ENCODE measurements around the gene NR2F1. TPM values are rescaled to one million over a fixed set of nuclear protein-coding genes. Genes with fewer than 3 reads are reported as not detected.
A peak's percentile ranks its signal among the peaks of the same experiment; 100 is the strongest.

Gene NR2F1
- total RNA-seq, 4 donors from 2014 or later = 25.8 to 43.3 (median 37.5) TPM

DNA sequence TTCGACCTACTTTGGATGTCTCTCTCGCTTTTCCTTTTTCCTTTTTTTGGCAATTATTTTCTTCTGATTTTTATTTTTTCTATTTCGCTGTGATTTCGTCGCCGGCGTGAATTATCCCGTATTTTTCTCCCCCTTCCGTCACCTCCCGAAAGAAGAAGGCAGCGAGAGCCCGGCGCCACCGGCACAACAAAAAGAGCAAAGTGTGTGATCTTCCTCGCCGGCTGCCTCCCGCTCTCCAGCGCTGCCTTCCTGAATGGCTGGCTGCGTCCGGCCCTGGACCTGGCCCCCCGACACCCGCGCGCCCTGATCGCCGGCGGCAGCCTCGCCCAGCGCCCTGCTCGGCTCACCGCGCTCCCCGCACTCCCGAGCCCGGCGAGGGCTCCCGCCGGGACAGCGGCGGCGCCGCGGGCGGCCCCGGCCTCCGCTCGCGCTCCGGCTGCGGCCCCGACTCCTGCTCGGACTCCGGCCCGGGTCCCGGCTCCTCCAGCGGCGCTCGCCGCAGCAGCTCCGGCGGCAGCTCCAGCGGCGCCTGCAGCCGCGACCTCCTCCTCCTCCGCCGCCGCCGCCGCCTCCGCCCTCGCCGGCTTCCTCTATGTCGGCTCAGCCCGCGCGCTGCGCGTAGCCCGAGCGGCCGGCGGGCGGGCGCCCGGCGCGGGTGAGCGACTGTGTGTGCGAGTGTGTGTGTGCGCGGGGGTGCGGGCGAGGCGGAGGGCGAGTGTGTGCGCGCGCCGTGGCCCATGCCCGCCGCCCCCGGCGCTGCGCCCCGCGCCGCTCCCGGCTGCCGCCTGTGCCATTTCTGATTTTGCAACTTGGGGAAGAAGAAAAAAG is 960 bp downstream of the NR2F1 start:
- DNase-seq = peak in 1 of 2 donors; percentile 31
- H3K4me1 ChIP-seq = peaks cover 22% of the 10 kb centered on the region in 2 donors
- intact Hi-C loops (cut with DNase I) = loop anchor here (10.0 kb wide), 1 partner anchor 331 kb away; no protein-coding TSS in a partner anchor
- H3K4me3 ChIP-seq (replicated peaks in 1 of 3) = peak overlapping the region in 2 of 3 donors; percentile 41 to 45
- TF ChIP-seq POLR2A (IDR thresholded peaks at IDR 0.05) = no peak
- TF ChIP-seq, protein P1, sequence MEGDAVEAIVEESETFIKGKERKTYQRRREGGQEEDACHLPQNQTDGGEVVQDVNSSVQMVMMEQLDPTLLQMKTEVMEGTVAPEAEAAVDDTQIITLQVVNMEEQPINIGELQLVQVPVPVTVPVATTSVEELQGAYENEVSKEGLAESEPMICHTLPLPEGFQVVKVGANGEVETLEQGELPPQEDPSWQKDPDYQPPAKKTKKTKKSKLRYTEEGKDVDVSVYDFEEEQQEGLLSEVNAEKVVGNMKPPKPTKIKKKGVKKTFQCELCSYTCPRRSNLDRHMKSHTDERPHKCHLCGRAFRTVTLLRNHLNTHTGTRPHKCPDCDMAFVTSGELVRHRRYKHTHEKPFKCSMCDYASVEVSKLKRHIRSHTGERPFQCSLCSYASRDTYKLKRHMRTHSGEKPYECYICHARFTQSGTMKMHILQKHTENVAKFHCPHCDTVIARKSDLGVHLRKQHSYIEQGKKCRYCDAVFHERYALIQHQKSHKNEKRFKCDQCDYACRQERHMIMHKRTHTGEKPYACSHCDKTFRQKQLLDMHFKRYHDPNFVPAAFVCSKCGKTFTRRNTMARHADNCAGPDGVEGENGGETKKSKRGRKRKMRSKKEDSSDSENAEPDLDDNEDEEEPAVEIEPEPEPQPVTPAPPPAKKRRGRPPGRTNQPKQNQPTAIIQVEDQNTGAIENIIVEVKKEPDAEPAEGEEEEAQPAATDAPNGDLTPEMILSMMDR (IDR thresholded peaks at IDR 0.05) = no peak
- H3K36me3 ChIP-seq = no peaks in the 10 kb centered on the region
- WGBS, 2 donors = 2 to 3% methylated on average over 30 to 38 of the region's 110 CpGs
- peaks cover 25% of the 10 kb centered on the region for H3K27me3 ChIP-seq
- H3K9me3 ChIP-seq = no peaks in the 10 kb centered on the region
- peak overlapping the region; percentile 48 to 71 (median 60) for H3K27ac ChIP-seq

- 1% methylated on average over 30 to 31 of the region's 48 CpGs for WGBS, 2 donors
- H3K4me3 ChIP-seq (replicated peaks in 1 of 3) = peak overlapping the region in 1 of 3 donors; percentile 41
- TF ChIP-seq, protein P1 (IDR thresholded peaks at IDR 0.05) = no peak
- no peak for TF ChIP-seq POLR2A (IDR thresholded peaks at IDR 0.05)
- no peaks in the 10 kb centered on the region for H3K36me3 ChIP-seq
- no peaks in the 10 kb centered on the region for H3K9me3 ChIP-seq
- peak overlapping the region in 2 of 3 donors; percentile 19 to 27 for H3K27ac ChIP-seq
- peaks cover 32% of the 10 kb centered on the region for H3K27me3 ChIP-seq
- DNase-seq = no peak
- H3K4me1 ChIP-seq = peaks cover 16% of the 10 kb centered on the region in 2 donors
- intact Hi-C loops (cut with DNase I) = loop anchor here (10.0 kb wide), 1 partner anchor 330 kb away; no protein-coding TSS in a partner anchor
Measured at GRCh38 chr5:93584596-93585040, 1.6 kb downstream of the NR2F1 start.

DNA sequence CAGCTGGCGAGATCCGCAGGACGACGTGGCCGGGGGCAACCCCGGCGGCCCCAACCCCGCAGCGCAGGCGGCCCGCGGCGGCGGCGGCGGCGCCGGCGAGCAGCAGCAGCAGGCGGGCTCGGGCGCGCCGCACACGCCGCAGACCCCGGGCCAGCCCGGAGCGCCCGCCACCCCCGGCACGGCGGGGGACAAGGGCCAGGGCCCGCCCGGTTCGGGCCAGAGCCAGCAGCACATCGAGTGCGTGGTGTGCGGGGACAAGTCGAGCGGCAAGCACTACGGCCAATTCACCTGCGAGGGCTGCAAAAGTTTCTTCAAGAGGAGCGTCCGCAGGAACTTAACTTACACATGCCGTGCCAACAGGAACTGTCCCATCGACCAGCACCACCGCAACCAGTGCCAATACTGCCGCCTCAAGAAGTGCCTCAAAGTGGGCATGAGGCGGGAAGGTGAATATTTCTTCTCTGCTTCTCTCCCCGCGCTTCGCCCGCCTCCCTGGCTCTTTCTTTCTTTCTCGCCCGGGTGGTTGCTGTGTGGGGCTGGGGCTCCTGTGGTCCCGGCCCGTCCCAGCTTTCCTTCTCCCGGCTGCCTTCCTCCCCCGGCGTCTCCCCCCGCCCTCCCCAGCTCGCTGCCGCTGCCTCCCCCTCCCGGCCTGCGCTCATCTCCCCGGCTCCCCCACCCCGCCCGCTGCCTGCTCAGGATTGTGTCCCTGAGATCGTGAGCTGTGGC is 2.2 kb downstream of the NR2F1 start:
- TF ChIP-seq, protein P1 (IDR thresholded peaks at IDR 0.05) = no peak
- TF ChIP-seq POLR2A (IDR thresholded peaks at IDR 0.05) = no peak
- Histone ChIP-seq H3K9me3 (no peaks in the 10 kb centered on the region), H3K4me1 (peaks cover 15% of the 10 kb centered on the region in 2 donors), H3K27me3 (peaks cover 32% of the 10 kb centered on the region), H3K27ac (peak overlapping the region; percentile 15 to 30 (median 18)), H3K4me3 (replicated peaks in 1 of 3) (peak overlapping the region in 1 of 3 donors; percentile 41), H3K36me3 (no peaks in the 10 kb centered on the region)
- WGBS, 2 donors = 5% methylated on average over 25 to 28 of the region's 70 CpGs
- intact Hi-C loops (cut with DNase I) = loop anchor here (10.0 kb wide), 1 partner anchor 330 kb away; no protein-coding TSS in a partner anchor
- DNase-seq = no peak

- H3K27me3 ChIP-seq = peaks cover 32% of the 10 kb centered on the region
Measured at GRCh38 chr5:93585767-93586385, 2.9 kb downstream of the NR2F1 start.

More at GRCh38 chr5:93585767-93586385, 2.9 kb downstream of the NR2F1 start:
- 19 to 20% methylated on average over 13 of the region's 13 CpGs for WGBS, 2 donors
- Histone ChIP-seq H3K9me3 (no peaks in the 10 kb centered on the region), H3K27ac (peak overlapping the region in 2 of 3 donors; percentile 15 to 30), H3K4me3 (replicated peaks in 1 of 3) (peak overlapping the region in 1 of 3 donors; percentile 41), H3K36me3 (no peaks in the 10 kb centered on the region), H3K4me1 (peaks cover 8 to 13% of the 10 kb centered on the region in 2 donors)
- intact Hi-C loops (cut with DNase I) = loop anchor here (10.0 kb wide), 1 partner anchor 329 kb away; no protein-coding TSS in a partner anchor
- no peak for TF ChIP-seq POLR2A (IDR thresholded peaks at IDR 0.05)
- TF ChIP-seq, protein P1 (IDR thresholded peaks at IDR 0.05) = no peak
- DNase-seq = no peak

Measured in thyroid gland (tissue), 4 donors.